Measurements from ENCODE around the gene BTBD16.

BTBD16 gene

DNA sequence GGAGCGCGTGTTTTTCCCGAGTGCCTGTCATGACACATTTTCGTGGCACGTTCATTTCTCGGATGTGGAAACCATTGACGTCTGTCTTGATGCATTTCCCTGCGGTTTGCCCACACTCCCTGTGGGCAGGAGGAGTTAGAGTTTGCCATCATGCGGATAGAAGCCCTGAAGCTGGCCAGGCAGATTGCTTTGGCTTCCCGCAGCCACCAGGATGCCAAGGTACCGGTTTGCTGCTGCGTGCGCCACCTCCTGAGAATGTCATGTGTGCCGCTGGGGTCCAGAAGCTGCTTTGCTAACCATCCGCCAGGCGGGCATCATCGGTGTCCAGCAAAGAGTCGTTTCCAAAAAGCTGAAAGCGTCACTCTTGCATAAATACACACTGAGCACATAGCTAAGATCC lies 40.9 kb upstream of the BTBD16 start:
- H3K4me3 ChIP-seq (ENCODE audit: low read length), result no peak overlapping the region
- DNase-seq (ENCODE audit: low read depth), result no peak
- TF ChIP-seq, protein P1, sequence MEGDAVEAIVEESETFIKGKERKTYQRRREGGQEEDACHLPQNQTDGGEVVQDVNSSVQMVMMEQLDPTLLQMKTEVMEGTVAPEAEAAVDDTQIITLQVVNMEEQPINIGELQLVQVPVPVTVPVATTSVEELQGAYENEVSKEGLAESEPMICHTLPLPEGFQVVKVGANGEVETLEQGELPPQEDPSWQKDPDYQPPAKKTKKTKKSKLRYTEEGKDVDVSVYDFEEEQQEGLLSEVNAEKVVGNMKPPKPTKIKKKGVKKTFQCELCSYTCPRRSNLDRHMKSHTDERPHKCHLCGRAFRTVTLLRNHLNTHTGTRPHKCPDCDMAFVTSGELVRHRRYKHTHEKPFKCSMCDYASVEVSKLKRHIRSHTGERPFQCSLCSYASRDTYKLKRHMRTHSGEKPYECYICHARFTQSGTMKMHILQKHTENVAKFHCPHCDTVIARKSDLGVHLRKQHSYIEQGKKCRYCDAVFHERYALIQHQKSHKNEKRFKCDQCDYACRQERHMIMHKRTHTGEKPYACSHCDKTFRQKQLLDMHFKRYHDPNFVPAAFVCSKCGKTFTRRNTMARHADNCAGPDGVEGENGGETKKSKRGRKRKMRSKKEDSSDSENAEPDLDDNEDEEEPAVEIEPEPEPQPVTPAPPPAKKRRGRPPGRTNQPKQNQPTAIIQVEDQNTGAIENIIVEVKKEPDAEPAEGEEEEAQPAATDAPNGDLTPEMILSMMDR (IDR thresholded peaks at IDR 0.05; ENCODE audit: insufficient read depth, low read depth, low read length, missing control alignments), result no peak

- H3K4me3 ChIP-seq (ENCODE audit: low read length), result no peak overlapping the region
- TF ChIP-seq, protein P1 (IDR thresholded peaks at IDR 0.05; ENCODE audit: insufficient read depth, low read depth, low read length, missing control alignments), result no peak
- no peak for DNase-seq (ENCODE audit: low read depth)
Measured at GRCh38 chr10:122232769-122233168, 38.3 kb upstream of the BTBD16 start.

DNA sequence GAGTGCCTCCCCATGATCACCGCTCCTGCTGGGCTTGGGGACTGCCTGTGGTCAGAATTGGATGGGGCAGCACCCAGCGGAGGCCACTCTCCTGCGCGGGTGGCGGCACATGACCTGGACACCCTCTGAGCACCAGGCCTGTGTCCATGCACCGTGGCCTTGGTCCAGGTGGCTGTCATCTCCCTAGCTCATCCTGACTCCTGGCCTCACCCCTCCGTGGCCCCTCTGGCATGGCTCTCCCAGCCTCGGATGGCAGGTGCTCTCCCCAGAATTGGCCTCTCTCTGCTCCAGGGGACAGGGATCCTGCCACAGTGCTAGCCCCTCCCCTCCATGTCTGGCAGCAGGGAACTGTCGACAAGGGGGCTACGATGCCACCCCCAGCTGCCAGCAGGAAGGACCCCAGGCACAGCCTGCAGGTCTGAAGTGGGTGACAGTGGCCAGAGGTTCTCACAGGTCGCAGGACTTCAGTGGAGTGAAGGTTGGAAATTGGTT lies 37.2 kb upstream of the BTBD16 start:
- no peak for DNase-seq (ENCODE audit: low read depth)
- TF ChIP-seq, protein P1 (IDR thresholded peaks at IDR 0.05; ENCODE audit: insufficient read depth, low read depth, low read length, missing control alignments), result no peak
- no peak overlapping the region for H3K4me3 ChIP-seq (ENCODE audit: low read length)

- no peak overlapping the region for H3K4me3 ChIP-seq (ENCODE audit: low read length)
- TF ChIP-seq, protein P1 (IDR thresholded peaks at IDR 0.05; ENCODE audit: insufficient read depth, low read depth, low read length, missing control alignments), result no peak
- no peak for DNase-seq (ENCODE audit: low read depth)
Measured at GRCh38 chr10:122234416-122234815, 36.7 kb upstream of the BTBD16 start.

DNA sequence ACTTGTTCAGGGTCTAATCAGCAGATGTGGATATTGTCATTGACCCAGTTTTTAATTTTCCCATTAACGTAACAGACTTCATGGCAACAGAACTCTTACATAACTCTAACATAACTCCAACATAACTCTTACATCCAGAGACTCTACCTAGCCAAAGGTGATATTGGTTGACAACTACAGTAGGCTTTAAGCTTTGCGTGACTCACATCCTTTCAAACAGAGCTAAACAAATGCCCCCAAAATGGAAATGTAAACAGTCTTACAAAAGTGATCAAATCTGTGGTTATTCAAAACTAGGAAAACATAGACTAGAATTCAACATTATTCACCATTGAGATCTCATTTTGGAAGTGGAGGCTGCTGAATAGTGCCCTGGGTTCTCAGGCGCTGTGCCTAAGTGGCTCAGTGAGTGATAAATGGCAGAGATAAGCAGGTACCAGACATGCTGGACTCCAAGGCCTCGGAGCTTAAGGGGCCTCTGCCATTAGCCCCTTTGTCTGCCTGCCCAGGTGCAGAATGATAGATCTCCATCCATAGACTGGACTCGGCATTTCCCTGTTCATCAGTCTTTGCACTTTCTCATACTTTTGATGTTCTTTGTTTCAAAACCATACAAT lies 34.3 kb upstream of the BTBD16 start:
- TF ChIP-seq, protein P1 (IDR thresholded peaks at IDR 0.05; ENCODE audit: insufficient read depth, low read depth, low read length, missing control alignments), result no peak
- H3K4me3 ChIP-seq (ENCODE audit: low read length), result no peak overlapping the region
- DNase-seq (ENCODE audit: low read depth), result peak; percentile 9

- TF ChIP-seq, protein P1 (IDR thresholded peaks at IDR 0.05; ENCODE audit: insufficient read depth, low read depth, low read length, missing control alignments), result no peak
- H3K4me3 ChIP-seq (ENCODE audit: low read length), result no peak overlapping the region
- DNase-seq (ENCODE audit: low read depth), result no peak
Measured at GRCh38 chr10:122237331-122237990, 33.6 kb upstream of the BTBD16 start.
